GM10248 (cell line): ENCODE measurements around the gene TRIM71.

Experiments used
- CTCF ChIA-PET: fragments of 300-600 bp; sonication (Branson Sonifier 250); formaldehyde crosslinking; extraction: SDS; loops from one replicate; lab custom pipeline; 2021; ENCODE audit warnings: antibody characterized with exemption; lab: Yijun Ruan, JAX
- POLR2A ChIA-PET: fragments of 350-650 bp; sonication (Branson Sonifier 250); formaldehyde crosslinking; extraction: SDS; loops from one replicate; lab custom pipeline; 2020; ENCODE audit warnings: antibody characterized with exemption; lab: Yijun Ruan, JAX
- DNase-seq: peaks from one replicate; pipeline ENCODE4 v3.0.0; 2012; ENCODE audit errors: extremely low spot score
- CTCF ChIP-seq: IDR thresholded peaks from 2 replicates; pipeline ENCODE4 v1.5.1; 2012; ENCODE audit warnings: mild to moderate bottlenecking, low read depth; ENCODE audit errors: extremely low read depth, missing control alignments, control extremely low read depth

Gene TRIM71

GRCh38 chr3:32847528-32847927 is 29.7 kb downstream of the TRIM71 start:
- POLR2A ChIA-PET, result no interaction called here
- TF ChIP-seq CTCF, result no peak
- DNase-seq, result no peak
- CTCF ChIA-PET, result interaction anchor here (2.0 kb wide), 1 partner anchor 9 kb away, joined by 6 read pairs; no protein-coding TSS in a partner anchor

DNA sequence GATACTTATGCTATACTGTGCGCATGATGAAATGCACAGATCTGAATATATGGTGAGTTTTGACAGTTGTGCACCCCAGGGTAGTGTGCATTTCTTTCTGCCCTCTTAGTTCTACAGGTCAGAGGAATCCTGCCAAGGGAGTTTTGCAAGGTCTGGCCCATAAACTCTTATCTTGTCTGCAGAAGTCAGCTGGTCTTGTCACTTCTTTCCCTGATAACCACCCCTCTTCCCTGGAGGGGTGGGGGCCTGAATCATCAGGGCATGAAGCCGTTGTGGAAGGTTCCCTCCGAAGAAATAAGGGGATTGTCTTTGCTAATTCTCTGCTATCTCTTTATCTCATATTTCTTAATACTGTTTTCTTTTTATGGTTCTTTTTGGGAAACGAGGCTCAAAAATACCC is 30.4 kb downstream of the TRIM71 start:
- ChIA-PET CTCF (interaction anchor here (2.0 kb wide), 1 partner anchor 10 kb away, joined by 6 read pairs; no protein-coding TSS in a partner anchor), POLR2A (no interaction called here)
- no peak for TF ChIP-seq CTCF
- DNase-seq, result no peak

DNA sequence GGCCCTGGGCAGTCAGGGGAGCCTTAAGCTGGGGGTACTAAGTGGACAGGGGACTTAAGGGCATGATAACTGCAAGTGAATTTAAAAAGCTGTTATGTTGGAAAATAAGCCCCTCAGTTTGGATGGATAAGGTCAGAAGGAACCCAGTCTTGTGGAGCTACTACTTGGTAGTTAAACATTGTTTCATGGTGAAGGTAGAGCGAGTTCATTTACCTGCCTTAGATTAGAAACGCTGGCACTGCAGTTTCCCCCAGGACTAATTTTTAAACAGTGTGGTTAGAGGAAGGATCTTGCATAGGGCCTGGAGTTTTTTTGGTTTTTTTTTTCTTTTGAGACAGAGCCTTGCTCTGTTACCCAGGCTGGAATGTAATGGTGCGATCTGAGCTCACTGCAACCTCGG is 31.2 kb downstream of the TRIM71 start:
- POLR2A ChIA-PET, result no interaction called here

DNA sequence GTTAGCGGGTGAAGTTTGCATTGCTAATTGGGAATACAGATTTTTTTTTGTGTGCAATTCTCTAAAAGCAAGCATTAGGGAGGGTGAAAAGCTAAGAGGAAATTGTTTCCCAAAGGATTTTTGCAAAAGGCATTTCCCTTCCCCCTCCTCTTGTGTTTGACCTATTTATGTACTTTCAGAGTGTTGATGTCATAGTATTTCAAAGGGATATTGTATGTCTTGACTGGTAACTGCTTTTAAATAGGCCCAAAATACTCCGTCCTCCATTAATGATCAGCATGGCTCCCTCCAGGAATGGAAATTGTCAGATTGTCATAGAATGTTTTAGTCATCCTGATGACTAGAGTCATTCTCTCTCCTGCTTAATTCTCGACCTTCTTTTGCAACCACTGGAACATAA is 32.4 kb downstream of the TRIM71 start:
- ChIA-PET CTCF (no interaction called here), POLR2A (no interaction called here)
- TF ChIP-seq CTCF, result no peak
- DNase-seq, result no peak

More for the DNA sequence above, 31.2 kb downstream of the TRIM71 start:
- no peak for DNase-seq
- no peak for TF ChIP-seq CTCF
- CTCF ChIA-PET, result no interaction called here

DNA sequence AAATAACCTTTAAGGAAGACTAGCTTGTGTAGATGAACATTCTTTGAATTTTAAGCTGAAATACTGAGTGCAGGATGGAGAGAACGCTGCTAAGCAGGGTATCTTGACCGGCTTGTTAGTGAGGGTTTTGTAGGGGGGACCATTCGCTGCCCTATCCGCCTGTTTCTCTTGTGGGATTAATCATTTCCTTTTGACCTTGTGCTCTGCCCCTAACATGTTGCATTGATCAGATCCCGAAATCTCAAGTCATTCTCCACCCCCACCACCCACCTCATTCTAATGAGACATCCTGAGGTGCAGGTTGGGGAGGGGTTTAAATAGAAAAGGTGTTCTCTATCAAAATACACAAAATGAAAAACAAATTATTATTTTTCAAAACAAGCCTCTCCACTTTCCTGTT is 32.8 kb downstream of the TRIM71 start:
- DNase-seq, result no peak
- CTCF ChIA-PET, result no interaction called here
- no peak for TF ChIP-seq CTCF
- POLR2A ChIA-PET, result no interaction called here

DNA sequence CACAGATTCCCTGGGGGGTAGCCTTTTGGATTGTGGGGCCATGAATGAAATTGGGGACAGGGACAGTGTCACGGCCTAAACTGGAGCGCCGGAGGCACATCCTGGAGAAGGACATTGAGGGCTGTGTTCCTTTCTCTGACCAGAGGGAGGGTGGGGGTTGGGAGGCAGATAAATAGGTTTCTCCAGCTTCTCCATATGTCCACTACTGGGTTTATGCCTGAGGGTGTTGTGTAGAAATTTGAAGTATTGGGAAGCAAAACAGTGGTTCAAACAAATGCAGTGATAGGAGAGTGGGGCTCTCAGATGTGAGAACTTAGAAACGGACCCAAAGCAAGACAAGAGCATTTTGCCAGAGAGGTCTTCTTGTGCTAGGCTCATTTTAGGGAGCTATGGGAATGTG is 34.3 kb downstream of the TRIM71 start:
- ChIA-PET POLR2A (no interaction called here), CTCF (interaction anchor here (0.8 to 1.3 kb wide), 2 partner anchors 13 to 521 kb away, joined by 3 read pairs; no protein-coding TSS in a partner anchor)
- DNase-seq, result no peak
- no peak for TF ChIP-seq CTCF
